Stimulated activated CD4-positive, alpha-beta T cell treated with anti-CD3 and anti-CD28 coated beads, Interleukin-15, amount 100 ng/mL, for 24 hours (primary cell): Measurements from ENCODE around the gene ARHGDIA.
"Not testable (repeated sequence)": the region's sequence is repeated elsewhere in the genome, so short reads cannot be mapped to it uniquely, and the experiment has no call there.

Experiments
- DNase-seq: peaks from one replicate; pipeline ENCODE4 v3.0.0-alpha.2; 2020

ARHGDIA gene

GRCh38 chr17:81841866-81842265, 29.3 kb downstream of the ARHGDIA start:
- no peak for DNase-seq

- no peak for DNase-seq
Measured at GRCh38 chr17:81840826-81841778, 30.0 kb downstream of the ARHGDIA start.

GRCh38 chr17:81840059-81840458, 31.1 kb downstream of the ARHGDIA start:
- DNase-seq = not testable (repeated sequence)

GRCh38 chr17:81839301-81839700, 31.8 kb downstream of the ARHGDIA start:
- no peak for DNase-seq

- no peak for DNase-seq
Measured at GRCh38 chr17:81838753-81839255, 32.3 kb downstream of the ARHGDIA start.

- DNase-seq = no peak
Measured at GRCh38 chr17:81837641-81838040, 33.5 kb downstream of the ARHGDIA start.

GRCh38 chr17:81834831-81835267, 36.3 kb downstream of the ARHGDIA start, which contains the start of gene PPP1R27:
Gene PPP1R27, minus strand, starts transcription at chr17:81835050. Its CDS starts 97 bp downstream, at chr17:81834953.
- no peak for DNase-seq

GRCh38 chr17:81833921-81834830, 37.0 kb downstream of the ARHGDIA start:
- DNase-seq = no peak

GRCh38 chr17:81833160-81833920, 37.8 kb downstream of the ARHGDIA start, which contains the start of gene MCRIP1:
Gene MCRIP1, minus strand, starts transcription at chr17:81833291. Its CDS starts 8,785 bp downstream, at chr17:81824506.
- peak; percentile 98 for DNase-seq

GRCh38 chr17:81832608-81833159, 38.5 kb downstream of the ARHGDIA start:
- peak; percentile 67 for DNase-seq

GRCh38 chr17:81831957-81832607, 39.1 kb downstream of the ARHGDIA start:
- DNase-seq = peak; percentile 61

GRCh38 chr17:81831563-81831956, 39.6 kb downstream of the ARHGDIA start:
- DNase-seq = peak; percentile 23

GRCh38 chr17:81829858-81830257, 41.3 kb downstream of the ARHGDIA start:
- no peak for DNase-seq

- DNase-seq = no peak
Measured at GRCh38 chr17:81828656-81829055, 42.5 kb downstream of the ARHGDIA start.

- DNase-seq = no peak
Measured at GRCh38 chr17:81825841-81826466, 45.2 kb downstream of the ARHGDIA start.

- no peak for DNase-seq
Measured at GRCh38 chr17:81824595-81824994, 46.5 kb downstream of the ARHGDIA start.

- DNase-seq = no peak
Measured at GRCh38 chr17:81823820-81824550, 47.2 kb downstream of the ARHGDIA start.

GRCh38 chr17:81822996-81823819, 47.9 kb downstream of the ARHGDIA start:
- no peak for DNase-seq

GRCh38 chr17:81822312-81822637, 48.9 kb downstream of the ARHGDIA start:
- DNase-seq = no peak
